Measurements from ENCODE around the gene CPZ. TPM values are rescaled to one million over a fixed set of nuclear protein-coding genes. Genes with fewer than 3 reads are reported as not detected.

The CPZ gene
- total and polyA plus RNA-seq, 2 of the 4 experiments (the other 2 are of a cell fraction), result 0.90 to 10.3 TPM

- H3K14ac ChIP-seq (replicated peaks; ENCODE audit: low read depth, low read length), result no peak overlapping the region
- H2BK5ac ChIP-seq (ENCODE audit: low read depth, low read length, poor library complexity, severe bottlenecking), result no peak overlapping the region
- in situ Hi-C loops (cut with MboI; ENCODE audit: low sequenced_read_pairs) (no loop called here), intact Hi-C loops (cut with micrococcal nuclease) (no loop called here), dilution Hi-C loops (cut with HindIII; ENCODE audit: low sequenced_read_pairs, unreplicated experiment) (no loop called here)
- H4K20me1 ChIP-seq (ENCODE audit: insufficient read depth, low read length), result no peaks in the 10 kb centered on the region; the same call in 1 of the 2 replicates
- H2AK9ac ChIP-seq (replicated peaks; ENCODE audit: low read depth, low read length, poor library complexity), result no peak overlapping the region
- no TSS peak for BruUV-seq (replicated peaks)
- H3K4me3 ChIP-seq (ENCODE audit: insufficient read depth, low read depth, low read length), result no peak overlapping the region
- TF ChIP-seq SMC3 (IDR thresholded peaks at IDR 0.05; ENCODE audit: low read depth, low read length) (no peak), RFX5 (IDR thresholded peaks at IDR 0.05; ENCODE audit: low read depth, low read length) (no peak), MXI1 (IDR thresholded peaks at IDR 0.05; ENCODE audit: borderline replicate concordance, low read depth, low read length) (no peak), NFE2L2 (IDR thresholded peaks at IDR 0.05; ENCODE audit: low read depth, low read length) (no peak), FOS (IDR thresholded peaks at IDR 0.05; ENCODE audit: low read depth, low read length) (no peak), RAD21 (IDR thresholded peaks at IDR 0.05; ENCODE audit: low read length) (no peak), MAFK (IDR thresholded peaks at IDR 0.05; ENCODE audit: low read depth, low read length) (no peak), POLR2A (IDR thresholded peaks at IDR 0.05; ENCODE audit: low read depth, low read length) (no peak), USF2 (IDR thresholded peaks at IDR 0.05; ENCODE audit: low read depth, low read length) (no peak), RCOR1 (IDR thresholded peaks at IDR 0.05; ENCODE audit: insufficient replicate concordance, low read length) (no peak), ELK1 (IDR thresholded peaks at IDR 0.05; ENCODE audit: borderline replicate concordance, low read depth, low read length) (no peak), CTCF (conservative IDR thresholded peaks at IDR 0.05; ENCODE audit: low read depth, low read length) (no peak), CHD1 (IDR thresholded peaks at IDR 0.05; ENCODE audit: low read depth, low read length) (no peak), BHLHE40 (IDR thresholded peaks at IDR 0.05; ENCODE audit: low read depth, low read length) (no peak), CEBPB (IDR thresholded peaks at IDR 0.05; ENCODE audit: low read depth, low read length) (no peak), MAZ (IDR thresholded peaks at IDR 0.05; ENCODE audit: borderline replicate concordance, low read depth, low read length) (no peak)
- POLR2A ChIA-PET (ENCODE audit: unreplicated experiment), result no interaction called here
- no peaks in the 10 kb centered on the region for H3K4me1 ChIP-seq (ENCODE audit: control insufficient read depth, insufficient read depth, low read length)
- H3K18ac ChIP-seq (ENCODE audit: low read depth, low read length), result no peak overlapping the region
- no peak overlapping the region for H3K9ac ChIP-seq (ENCODE audit: low read depth, low read length)
- H3K27ac ChIP-seq (ENCODE audit: insufficient read depth, low read length), result no peak overlapping the region
- CTCF ChIA-PET, result no interaction called here
- no peak overlapping the region for H2BK20ac ChIP-seq (ENCODE audit: low read depth, low read length)
- H3K27me3 ChIP-seq (ENCODE audit: control insufficient read depth, insufficient read depth, low read length), result peaks cover 76% of the 10 kb centered on the region
- H4K5ac ChIP-seq (ENCODE audit: low read depth, low read length), result no peak overlapping the region
- no peak overlapping the region for H3K4ac ChIP-seq (ENCODE audit: low read depth, low read length)
- H3K9me1 ChIP-seq (ENCODE audit: insufficient read depth, low read length), result no peaks in the 10 kb centered on the region
- H3K4me2 ChIP-seq (ENCODE audit: low read depth, low read length), result no peak overlapping the region
- no peak overlapping the region for H4K8ac ChIP-seq (ENCODE audit: low read depth in 2 of 2, low read length in 2 of 2)
- no peak overlapping the region for H4K91ac ChIP-seq (ENCODE audit: insufficient read depth, low read depth, low read length)
- no peak overlapping the region for H3K23ac ChIP-seq (ENCODE audit: low read depth, low read length)
- no peak overlapping the region for H2BK15ac ChIP-seq (ENCODE audit: low read depth, low read length)
- WGBS, 2 experiments (ENCODE audit: extremely low coverage in 2 of 2, insufficient read length in 1 of 2), result no CpG with 5 or more reads among the region's 2 CpGs
- no peak overlapping the region for H2BK120ac ChIP-seq (ENCODE audit: low read depth, low read length)
- H2AFZ ChIP-seq (replicated peaks; ENCODE audit: low read length, poor library complexity), result no peak overlapping the region
- H3K79me1 ChIP-seq (ENCODE audit: low read depth in 1 of 2, low read length in 2 of 2), result no peaks in the 10 kb centered on the region
- no peaks in the 10 kb centered on the region for H3K36me3 ChIP-seq (ENCODE audit: control insufficient read depth, insufficient read depth, low read length)
- no peak overlapping the region for H2AK5ac ChIP-seq (ENCODE audit: low read depth, low read length)
- ATAC-seq (ENCODE audit: low read depth) (no peak), DNase-seq (no peak)
- H3K56ac ChIP-seq (ENCODE audit: extremely low read depth, insufficient read depth, low read length), result no peak overlapping the region
- H3K9me3 ChIP-seq (ENCODE audit: control insufficient read depth, insufficient read depth, low read length), result no peaks in the 10 kb centered on the region; the same call in 1 of the 2 replicates
Measured at GRCh38 chr4:8582016-8582415, 10.5 kb upstream of the CPZ start.
